ENCODE data around the gene INAFM2.

INAFM2 gene

GRCh38 chr15:40300367-40300766 is 23.1 kb upstream of the INAFM2 start:
- FAIRE-seq (no peak), DNase-seq (ENCODE audit: insufficient read length, low spot score) (no peak)
- TF ChIP-seq CTCF (IDR thresholded peaks at IDR 0.05; ENCODE audit: insufficient read depth, missing control alignments) = no peak

DNA sequence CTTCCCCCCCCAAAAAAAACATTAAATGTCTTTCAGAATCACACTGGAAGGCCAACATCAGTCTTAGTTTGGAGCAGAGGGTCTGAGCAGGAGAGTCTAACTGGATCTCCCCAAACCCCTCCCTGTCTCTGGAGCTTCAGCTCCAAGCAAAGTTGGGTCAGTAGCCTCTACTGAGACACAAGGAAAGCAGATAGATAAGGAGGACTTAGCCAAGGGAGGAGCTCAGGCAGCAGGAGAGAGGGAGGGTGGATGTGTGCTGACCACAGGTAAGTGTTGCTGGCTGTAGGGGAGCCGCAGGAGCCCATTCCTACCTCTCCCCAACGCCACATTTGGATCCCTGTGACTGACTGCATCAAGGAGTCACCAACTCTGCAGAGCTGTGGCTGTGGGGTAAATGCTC is 22.7 kb upstream of the INAFM2 start:
- DNase-seq (ENCODE audit: insufficient read length, low spot score) (no peak), FAIRE-seq (no peak)
- no peak for TF ChIP-seq CTCF (IDR thresholded peaks at IDR 0.05; ENCODE audit: insufficient read depth, missing control alignments)

DNA sequence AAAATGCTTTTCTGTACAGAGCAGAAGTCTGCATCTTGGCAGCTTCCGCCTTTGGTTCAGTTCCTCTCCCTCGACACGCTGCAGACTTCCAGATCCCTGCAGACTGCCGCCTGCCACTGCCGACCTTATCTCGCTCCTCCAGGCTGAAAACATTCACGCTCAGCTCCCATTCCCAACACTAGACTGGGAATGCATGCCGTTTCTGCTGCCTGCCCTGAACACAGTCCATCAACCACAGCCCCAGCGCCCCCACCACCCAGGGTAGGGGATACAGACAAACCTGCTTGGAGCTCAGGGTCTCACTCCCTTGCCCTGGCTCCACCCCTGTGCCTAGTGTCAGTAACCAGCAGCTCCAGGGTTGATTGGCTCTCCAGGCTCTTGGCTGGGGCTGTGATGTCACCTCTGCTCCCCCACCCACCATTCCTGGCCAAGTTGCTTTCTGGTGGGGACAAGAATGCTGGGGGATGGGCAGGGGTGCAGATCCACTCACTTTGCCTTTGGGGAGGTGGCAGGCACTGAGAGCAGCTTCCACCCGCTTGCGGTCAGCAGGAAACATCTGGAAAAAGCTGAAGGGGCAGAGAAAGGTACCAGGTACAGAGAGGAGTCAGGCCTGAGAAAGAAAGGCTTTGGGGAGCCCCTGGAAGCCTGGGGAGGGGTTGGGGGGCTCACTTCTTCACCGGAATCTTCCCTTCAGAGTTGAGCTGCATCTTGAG is 21.9 kb upstream of the INAFM2 start:
- DNase-seq (ENCODE audit: insufficient read length, low spot score) (no peak), FAIRE-seq (no peak)
- TF ChIP-seq CTCF (IDR thresholded peaks at IDR 0.05; ENCODE audit: insufficient read depth, missing control alignments) = no peak

DNA sequence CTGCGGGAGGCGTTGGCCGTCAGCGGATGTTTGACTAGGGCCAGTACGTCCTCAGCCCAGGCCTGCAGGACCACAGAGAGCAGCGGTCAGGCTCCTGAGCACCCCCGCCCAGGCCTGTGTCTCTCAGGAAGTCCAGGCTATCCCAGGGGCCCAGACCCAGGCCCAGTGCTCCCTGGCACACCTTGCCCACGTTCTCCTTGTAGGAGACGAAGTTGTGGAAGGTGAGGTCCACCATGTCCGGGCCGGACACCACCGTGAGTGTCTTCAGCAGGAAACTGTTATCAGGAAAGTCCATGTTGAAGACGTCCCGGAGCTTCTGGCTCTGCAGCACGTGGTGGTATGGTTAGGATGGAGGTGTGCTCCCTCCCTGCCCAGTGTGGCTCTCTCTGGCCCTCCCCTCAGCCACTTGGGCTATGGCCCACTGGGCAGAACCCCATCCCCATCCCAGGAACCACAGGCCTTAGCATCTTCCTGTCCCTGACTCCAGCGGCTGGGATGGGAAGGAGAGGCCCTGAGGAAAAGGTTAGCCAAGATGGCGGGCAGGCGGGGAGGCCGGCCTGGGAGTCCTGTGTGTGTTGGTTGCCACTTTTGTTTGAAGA is 21.1 kb upstream of the INAFM2 start:
- FAIRE-seq = no peak
- no peak for DNase-seq (ENCODE audit: insufficient read length, low spot score)
- TF ChIP-seq CTCF (IDR thresholded peaks at IDR 0.05; ENCODE audit: insufficient read depth, missing control alignments) = no peak

GRCh38 chr15:40302981-40303380 is 20.5 kb upstream of the INAFM2 start:
- DNase-seq (ENCODE audit: insufficient read length, low spot score) (no peak), FAIRE-seq (no peak)
- TF ChIP-seq CTCF (IDR thresholded peaks at IDR 0.05; ENCODE audit: insufficient read depth, missing control alignments) = no peak

DNA sequence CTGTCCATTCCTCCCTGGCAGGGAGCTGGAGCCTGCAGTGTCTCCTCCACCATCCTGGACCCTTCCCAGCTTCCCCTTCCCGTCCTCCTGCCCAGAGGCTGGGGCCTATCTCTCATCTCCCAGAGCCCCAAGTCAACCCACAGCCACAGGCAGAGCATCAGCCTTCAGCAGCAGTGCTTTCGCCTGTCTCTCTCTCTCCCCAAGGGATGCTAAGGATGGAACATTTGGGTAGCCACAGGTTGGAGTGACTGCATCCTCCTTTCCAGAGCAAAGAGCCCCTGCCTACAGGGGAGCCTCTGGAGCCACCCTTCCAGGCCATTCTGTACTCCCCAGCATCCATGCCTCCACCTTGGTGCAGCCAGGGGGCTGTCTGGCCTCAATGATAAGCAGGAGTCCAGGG is 19.9 kb upstream of the INAFM2 start:
- TF ChIP-seq CTCF (IDR thresholded peaks at IDR 0.05; ENCODE audit: insufficient read depth, missing control alignments) = no peak
- FAIRE-seq = no peak
- no peak for DNase-seq (ENCODE audit: insufficient read length, low spot score)

- no peak for TF ChIP-seq CTCF (IDR thresholded peaks at IDR 0.05; ENCODE audit: insufficient read depth, missing control alignments)
- FAIRE-seq = no peak
These were observed 18.2 kb upstream of the INAFM2 start for GRCh38 chr15:40305281-40305680.

More at GRCh38 chr15:40305281-40305680, 18.2 kb upstream of the INAFM2 start:
- DNase-seq (ENCODE audit: insufficient read length, low spot score) = no peak
